GM19395 (cell line): ENCODE measurements around the gene FAM199X.

Experiments used
- ATAC-seq: cut with Tn5 transposase; IDR thresholded peaks from one replicate; pipeline ENCODE4 v1.9.1; 2021; ENCODE audit warnings: mild to moderate bottlenecking, moderate library complexity; ENCODE audit not compliant: unreplicated experiment

Gene FAM199X

DNA sequence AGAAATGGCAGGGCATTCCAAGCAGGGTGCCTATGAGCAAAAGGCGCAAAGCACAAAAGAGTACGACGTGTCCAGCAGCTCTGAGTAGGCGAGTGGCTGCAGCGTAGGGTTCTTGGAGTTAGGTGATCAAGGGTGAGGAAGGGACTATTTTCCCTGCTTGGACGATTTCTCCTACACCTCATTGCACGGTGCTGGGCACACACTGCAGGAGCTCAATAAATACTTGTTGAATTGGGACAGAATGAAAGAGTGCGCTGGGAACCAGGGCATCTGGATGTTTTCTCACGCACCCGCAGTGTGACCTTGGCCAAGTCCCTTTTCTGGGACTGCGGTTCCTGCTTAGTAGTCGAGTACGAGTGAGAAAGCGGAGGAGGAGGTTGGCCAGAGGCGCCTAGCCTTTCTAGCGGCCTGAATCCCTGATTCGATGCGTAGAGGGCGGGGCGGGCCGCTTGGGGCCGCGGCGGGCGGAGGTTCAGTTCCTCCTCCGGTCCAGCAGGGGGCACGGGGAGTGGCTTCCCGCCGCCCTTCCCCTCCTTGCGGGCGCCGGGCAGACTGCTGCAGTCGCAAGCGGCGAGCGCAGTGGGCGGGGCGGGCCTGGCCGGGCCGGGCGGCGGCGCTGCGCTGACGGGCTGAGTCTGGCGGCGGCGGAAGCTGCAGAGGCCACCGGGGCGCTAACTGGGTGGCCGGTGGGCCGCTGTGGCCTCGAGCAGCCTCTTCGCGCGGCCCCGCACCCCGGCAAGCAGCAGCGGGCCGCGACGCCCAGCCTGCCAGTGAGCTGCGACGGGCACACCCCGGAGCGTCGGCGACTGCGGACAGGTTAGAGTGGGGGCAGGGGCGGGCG, at the start of gene FAM199X:
Gene FAM199X (plus strand): TSS at position 560 of the 841 bp plus-strand sequence. CDS start 333 bp downstream, outside the sequence.
- peak; percentile 92 for ATAC-seq

DNA sequence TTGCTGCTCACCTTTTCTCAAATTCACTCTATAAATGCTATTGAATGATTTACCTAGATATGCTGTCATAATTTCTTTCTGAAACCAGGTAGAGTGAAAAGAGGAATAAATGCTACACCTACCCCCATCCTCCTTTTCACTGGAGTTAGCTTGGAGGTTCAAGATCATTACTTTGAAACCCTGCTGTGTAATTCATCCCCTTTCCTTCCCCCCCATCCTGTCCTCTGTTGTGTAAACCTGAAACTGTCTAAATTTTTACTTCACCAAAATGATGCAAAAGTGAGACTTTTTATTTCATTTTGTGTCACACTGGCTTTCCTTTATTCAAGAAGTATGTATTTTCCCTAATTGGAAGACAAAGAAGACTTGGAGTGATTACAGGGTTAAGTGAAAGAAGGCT, 48.5 kb upstream of the FAM199X start:
- ATAC-seq = no peak

DNA sequence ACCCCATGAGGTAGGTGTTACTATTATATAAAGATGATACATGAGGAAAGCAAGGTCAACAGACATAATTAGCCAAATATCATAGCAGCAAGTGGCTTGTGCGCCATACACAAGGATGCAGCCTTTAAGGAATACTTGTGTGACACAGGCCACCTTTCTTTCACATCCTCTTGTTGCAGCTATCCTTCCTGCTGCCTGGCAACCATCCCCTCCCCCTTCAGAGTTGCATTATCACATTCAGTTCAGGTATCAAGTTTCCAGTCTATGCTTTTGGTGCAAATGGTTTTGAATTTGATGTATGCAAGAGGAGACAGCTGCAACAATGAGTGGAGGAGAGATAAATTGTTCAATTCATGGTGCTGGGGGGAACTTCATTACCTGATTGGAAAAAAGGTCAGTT, 47.5 kb upstream of the FAM199X start:
- no peak for ATAC-seq

DNA sequence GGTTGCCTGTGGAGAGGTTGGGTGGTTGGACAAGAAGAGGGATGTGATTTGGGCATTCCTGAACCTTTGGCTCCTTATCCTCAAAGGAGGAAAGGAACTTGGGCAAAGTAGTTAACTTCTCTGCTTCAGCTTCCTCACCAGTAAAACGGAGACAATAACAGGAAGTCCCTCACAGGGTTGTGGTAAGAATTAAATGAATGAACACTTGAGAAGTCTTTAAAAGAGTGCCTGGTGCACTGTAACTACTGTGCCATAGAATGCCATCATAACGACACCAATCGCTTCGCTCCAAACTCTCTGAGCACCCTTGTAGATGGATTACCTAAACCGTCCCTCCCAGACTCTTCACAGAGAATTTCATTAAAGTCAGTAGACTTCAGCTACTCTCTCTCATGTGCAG, 43.4 kb upstream of the FAM199X start:
- ATAC-seq = peak; percentile 69

DNA sequence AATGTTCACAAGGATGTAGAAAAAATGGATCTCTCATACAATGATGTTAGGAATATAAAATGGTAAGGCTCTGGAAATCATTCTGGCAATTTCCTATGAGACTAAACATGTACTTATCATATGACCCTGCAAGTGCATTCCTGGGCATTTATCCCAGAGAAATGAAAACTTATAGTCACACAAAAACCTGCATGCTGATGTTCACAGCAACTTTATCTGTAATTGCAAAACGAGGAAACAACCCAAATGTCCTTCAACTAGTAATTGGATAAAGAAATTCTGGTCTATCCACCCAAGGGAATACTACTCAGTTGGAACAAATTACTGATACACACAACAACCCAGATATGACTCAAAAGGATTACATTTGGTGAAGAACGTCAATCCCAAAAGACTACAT, 39.4 kb upstream of the FAM199X start:
- ATAC-seq = no peak

DNA sequence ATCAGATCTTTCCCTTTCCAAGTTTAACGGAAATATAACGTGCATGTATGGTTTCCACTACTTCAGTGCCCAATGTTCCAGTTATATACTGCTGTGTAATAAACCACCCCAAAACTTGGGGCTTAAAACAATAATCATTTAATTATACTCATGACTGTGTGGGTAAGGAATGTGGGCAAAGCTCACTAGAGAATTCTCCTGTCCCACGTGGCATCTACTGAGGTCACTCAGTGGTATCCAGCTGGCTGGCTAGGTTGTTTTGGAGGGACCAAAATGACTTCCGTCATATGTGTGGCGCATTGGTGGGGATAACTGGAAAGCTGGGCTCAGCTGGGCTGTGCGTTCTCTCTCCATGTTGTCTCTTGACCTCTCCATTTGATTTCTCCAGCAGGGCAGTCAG, 35.4 kb upstream of the FAM199X start:
- no peak for ATAC-seq

DNA sequence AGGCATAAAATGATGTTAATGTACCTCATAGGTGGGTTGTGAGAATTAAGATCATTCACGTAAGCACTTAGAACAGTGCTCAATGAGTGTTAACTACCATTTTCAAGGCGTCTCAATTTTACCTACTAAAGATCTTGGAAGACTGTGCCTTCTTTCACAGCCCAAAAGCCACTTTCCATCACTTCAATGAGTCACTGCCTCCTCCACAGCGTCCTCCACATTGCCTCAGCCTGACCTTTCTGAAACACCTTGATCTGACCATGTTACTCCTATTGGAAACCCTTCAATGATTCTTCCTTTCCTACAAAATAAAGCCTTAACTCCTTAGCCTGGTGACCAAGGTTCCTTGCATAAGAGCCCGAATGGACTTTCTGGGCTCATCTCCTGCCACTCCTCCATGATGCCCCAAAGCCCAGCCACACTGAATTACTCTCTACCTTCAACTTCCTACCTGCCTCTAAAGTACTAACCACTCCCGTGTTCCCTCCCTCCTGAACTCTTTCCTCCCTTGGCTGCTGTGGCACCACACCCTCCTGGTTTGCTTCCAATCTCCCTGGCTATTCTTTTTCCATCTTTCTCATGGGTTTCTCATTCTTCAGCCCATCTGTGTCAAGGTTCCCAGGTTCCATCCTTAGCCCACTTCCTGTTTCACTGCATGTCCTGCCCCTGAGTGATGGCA, 31.5 kb upstream of the FAM199X start:
- no peak for ATAC-seq

DNA sequence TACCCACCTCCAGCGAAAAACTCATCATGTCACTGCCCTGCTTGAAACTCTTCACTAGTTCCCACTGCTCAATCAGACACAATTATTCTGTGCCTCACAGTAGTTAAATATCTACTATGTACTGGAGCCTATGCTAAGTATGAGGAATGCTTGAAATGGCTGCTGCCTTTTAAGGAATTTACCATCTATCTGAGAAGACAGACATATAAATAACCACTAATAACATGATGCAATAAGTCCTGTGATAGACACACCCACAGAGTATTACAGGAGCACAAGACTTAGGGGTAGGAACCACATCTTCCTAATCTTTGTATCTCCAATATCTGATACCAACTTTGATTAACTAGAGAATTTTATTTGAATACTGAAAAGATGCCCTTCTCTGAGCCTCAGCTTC, 30.6 kb upstream of the FAM199X start:
- no peak for ATAC-seq

DNA sequence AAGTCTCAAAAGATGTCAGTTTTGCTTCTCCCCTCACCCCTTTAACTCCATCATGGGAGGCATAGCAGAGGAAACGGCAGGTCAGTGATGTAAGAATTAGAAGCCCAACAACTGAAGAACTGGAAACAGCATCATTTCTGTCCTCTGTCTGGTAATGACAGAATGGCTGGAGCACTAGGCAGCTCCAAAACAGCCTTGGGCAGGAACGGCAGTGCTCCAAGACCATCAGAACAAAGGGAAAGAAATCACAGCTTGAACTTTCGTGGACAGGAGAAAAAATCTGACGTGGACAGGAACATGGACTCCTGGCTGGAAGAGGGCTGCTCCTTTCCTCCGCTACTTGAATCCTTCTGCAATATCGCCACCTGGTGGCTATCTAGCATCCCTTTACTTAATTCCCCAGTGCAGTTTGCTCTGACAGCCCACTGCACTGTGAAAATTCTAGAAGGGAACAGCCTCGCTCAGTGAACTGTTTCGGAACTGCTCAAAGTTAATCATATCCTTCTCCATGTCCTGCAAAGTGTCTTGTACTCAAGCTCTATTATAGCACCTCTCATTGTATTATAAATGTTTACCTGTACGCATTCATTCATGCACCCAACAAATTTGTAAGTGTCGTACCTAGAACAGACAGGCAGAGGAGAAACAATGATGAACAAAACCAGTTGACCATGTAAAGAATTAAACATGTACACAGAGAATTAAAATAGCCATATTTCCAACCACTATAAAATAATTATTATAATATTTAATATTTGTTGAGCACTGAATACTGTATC, 29.8 kb upstream of the FAM199X start:
- peak; percentile 94 for ATAC-seq

DNA sequence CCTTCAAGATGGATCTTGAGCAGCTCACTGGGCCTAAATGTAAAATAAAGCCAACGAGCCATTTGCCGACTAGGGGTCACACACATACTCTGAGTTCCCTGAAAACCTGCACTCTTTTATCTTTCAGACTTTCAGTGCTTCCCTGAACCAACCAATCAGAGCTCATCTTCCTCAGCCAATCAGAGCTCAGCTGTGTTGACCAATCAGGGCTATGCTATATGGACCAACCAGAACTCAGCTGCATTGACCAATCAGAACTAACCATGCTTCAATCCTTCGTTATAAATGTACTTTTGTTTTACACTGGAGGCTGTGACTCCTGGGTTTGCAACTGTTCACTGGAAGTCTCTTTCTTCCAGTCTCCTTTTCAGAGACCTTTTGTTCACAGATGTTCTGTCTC, 28.8 kb upstream of the FAM199X start:
- ATAC-seq = no peak

DNA sequence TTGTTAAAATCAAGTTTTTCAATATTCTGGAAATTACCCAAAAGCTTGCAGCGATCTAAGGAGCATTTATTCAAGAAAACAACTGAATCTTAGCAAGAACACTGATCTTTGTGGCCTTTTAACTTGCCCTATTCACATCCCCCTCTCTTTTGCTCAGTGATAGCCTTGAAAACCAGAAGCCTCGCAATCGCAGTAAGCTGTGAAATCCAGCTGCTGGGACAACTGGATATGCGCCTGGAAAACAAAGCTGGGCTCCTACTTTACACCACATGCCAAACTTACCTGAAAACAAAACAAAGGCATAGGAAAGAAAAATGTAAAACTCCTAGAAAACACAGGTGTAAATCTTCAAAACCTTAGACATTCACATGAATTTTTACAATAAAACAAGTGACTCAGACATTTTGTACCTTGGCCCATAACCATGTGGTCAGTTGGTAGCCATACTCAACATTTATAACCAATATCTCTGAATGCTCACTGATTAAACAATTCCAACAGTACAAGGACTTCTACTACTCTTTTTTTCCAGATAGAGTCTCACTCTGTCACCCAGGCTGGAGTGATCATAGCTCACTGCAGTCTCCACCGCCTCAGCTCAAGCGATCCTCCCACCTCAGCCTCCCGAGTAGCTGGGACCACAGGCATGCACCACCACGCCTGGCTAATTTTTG, 25.0 kb upstream of the FAM199X start:
- ATAC-seq = no peak

DNA sequence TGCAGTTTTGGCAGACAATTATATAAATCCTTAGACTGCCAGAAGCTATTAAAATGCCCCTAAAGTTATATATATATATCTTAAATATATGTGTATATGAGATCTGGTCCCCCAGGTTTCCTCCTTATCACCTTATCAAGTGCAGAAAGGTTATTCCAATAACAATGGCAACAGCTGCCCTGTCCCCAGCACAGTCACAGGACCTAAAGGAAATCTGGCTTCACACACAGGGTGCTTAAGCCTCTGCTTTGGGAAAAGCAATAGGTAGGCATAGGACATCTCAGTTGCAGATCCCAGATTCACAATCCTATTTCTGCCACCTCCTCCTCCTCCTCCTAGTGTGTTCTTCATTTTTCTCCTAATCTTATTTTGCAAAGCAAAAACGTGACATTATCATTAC, 15.2 kb upstream of the FAM199X start:
- no peak for ATAC-seq

DNA sequence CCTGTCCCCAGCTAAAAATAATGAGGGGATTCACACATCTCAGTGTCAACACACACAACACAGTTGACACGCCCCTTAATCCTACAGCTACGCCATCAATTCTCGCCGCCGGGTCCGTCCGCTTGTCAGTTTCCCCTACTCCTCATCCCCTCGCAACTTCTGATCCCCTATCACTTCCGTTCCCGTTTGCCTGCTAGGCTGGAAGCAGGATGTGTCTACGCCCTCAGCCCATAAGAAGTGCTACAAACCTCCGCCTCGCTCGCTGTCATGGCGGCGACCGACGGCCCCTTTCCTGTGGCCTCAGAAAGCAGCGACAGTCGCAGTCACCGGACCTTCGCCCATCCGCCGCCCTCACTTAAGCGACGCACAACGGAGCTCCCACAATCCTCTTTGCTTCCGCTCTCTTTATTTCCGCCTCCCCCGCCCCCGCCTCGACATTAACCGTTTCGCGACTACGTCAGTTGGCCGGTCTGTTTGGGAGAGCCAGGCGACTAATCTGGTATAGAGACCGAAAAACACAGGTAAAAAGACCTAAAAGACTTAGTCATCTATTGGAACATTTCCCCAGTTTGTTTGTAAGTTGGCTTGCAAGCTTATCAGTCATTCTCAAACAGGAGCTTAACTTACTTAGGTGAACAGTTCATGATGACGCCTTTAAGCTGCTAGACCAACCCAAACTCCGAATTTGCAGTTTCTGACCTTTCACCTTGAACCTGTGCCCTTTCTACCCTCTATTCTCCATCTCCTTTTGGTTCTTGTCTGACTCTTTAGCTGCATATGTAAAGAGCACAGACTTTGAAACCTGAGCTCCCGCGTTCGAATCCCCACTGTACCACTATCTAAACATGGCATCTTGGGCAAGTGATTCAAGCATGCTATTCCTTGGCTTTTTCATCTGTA, 9.4 kb upstream of the FAM199X start, which contains the start of gene SLC25A53:
Gene SLC25A53 (minus strand): TSS at position 380 of the 900 bp plus-strand sequence. CDS start 51,752 bp downstream, outside the sequence.
- ATAC-seq = peak; percentile 95

DNA sequence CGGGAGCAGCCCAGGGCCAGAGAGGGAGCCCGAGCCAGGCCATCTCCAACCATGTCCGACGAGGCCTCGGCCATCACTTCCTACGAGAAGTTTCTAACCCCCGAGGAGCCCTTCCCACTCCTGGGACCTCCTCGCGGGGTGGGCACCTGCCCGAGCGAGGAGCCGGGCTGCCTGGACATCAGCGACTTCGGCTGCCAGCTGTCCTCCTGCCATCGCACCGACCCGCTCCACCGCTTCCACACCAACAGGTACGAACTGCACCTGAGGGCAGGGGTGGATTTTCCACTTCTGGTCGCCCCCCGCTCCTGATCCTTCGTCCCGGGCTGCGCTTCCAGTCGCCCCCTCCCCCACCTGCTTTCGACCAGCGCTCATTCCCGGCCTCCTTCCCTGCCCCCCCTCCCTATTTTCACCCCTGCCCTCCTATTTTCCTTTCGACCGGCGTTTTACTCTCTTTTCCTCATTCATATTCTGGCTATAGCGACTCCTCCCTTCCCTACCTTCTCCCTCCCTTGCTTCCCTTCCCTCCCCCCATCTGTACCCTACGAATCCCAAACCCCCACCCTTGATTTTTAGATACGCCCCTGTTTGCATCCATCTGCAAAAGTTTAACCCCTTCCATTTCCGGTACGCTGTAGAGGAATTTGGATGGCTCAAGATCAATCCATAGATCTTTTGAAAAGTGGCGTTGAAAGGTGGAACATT, 633 bp downstream of the FAM199X start:
- ATAC-seq = peak; percentile 12

DNA sequence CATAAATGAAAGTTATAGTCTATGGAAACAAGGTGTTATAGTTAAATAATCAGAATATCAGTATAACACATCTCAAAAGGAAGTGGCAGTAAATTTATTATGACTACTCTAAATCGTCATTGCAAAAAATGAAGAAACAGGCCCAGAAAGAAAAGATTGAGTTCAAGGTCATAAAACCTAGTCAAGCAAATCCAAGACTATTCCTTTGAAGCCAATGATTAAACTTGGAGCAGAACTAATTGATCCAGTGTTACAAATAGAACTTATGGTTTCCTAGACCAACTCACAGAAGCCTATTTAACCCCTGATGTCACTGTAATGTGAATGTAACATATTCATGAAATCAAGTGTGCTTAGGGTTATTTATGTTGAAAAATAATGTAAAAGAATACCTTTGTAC, 1.9 kb downstream of the FAM199X start:
- no peak for ATAC-seq

DNA sequence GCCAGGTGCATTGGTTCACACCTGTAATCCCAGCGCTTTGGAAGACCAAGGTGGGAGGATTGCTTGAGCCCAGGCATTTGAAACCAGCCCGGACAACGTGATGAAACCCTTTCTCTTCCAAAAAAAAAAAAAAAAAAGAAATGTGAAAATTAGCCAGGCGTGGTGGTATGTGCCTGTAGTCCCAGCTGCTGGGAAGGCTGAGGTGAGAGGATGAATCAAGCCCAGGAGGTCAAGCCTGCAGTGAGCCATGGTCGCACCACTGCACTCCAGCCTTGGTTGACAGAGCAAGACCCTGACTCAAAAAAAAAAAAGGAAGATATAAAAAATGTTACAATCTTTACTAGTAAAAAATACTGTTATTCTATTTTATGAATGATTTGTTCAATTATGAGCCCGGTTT, 5.9 kb downstream of the FAM199X start:
- ATAC-seq = no peak

DNA sequence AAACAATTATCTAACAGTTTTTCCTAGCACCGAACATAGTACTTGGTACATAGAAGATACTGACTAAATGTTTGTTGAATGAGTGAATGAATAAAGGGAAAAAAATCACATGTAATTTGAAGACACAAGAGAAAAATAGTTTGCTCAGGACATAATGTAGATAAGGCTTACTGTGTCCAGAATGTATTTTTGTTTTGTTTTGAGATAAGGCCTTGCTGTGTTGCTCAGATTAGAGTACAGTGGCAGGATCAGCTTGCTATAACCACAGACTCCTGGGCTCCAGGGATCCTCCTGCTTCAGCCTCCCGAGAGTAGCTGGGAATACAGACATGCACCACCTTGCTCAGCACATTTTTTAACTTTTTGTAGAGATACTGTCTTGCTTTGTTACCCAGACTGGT, 6.5 kb downstream of the FAM199X start:
- ATAC-seq = no peak

DNA sequence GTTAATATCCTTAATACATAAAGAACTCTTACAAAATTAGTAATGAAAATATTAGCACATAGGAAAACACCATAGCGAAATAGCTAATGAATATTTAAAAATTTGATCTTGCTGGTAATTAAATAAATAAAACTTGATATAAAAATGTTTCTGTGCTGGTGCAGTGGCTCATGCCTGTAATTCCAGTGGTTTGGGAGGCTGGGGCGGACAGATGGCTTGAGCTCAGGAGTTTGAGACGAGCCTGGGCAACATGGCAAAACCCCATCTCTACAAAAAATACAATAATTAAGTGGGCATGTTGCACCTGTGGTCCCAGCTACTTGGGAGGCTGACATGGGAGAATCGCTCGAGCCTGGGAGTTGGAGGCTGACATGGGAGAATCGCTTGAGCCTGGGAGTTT, 7.6 kb downstream of the FAM199X start:
- no peak for ATAC-seq

DNA sequence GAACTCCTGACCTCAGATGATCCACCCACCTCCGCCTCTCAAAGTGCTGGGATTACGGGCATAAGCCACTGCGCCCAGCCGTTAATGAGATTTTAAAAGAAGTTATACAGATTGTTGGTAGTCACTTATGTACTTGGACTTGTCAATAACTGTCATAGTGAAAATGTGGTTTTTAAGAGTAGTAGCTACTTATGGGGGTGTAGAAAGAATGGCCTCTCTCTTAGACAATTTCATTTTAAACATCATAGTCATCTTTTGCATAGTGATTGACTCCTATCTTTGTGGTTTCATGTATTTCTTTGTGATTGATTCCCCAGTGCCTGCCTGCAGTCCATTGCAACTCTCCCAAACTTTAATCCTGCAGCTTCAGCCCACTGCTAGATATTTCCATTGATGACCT, 17.4 kb downstream of the FAM199X start:
- no peak for ATAC-seq
